ENCODE results near the gene AUTS2.

DNA sequence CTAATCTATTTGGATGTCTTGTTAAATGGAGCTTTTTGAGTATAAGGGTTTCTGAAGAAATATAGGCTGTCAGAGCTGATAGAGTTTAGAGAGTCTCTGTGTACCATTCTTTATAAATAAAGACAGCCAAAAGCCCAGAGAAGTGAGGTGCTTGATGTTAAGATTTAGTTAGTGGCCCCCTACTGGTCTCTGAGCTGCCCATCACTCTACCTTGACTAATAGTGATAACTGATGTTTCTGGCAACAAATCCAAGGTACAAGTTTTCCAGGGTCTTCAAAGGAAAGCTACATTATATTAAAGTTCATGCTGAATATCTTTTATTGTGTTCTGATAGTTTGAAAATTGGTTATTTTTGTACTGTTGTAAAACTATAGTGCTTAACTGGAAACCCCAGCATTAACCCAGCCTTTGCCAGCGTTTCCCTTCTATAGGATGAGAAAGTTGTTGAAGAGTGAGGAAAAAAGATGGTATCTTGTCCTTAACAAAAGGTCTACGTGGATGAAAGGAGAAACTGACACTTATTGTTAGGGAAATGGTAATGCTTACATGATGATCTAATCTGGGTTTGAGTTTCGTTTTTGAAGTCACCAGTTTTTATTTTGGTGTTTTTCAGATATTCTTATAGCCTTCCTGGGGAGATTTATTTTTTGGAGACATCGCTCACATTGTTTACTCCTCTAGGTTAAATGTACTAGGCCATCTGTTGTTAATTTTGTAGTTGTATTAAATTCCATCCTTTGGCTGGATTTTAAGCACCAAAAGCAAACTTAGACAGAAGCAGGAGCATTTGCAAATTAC, 79.0 kb downstream of the AUTS2 start:
- TF ChIP-seq, protein P1, sequence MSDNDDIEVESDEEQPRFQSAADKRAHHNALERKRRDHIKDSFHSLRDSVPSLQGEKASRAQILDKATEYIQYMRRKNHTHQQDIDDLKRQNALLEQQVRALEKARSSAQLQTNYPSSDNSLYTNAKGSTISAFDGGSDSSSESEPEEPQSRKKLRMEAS (CRISPR knock-in tag; IDR thresholded peaks at IDR 0.05), result no peak
- TF ChIP-seq CTCF (IDR thresholded peaks at IDR 0.05) (no peak), ESRRA (CRISPR knock-in tag; IDR thresholded peaks at IDR 0.05; ENCODE audit: borderline replicate concordance) (no peak), FOXK1 (CRISPR knock-in tag; IDR thresholded peaks at IDR 0.05) (no peak), USF2 (CRISPR knock-in tag; IDR thresholded peaks at IDR 0.05) (no peak), TEAD1 (CRISPR knock-in tag; IDR thresholded peaks at IDR 0.05) (no peak), GRHL2 (CRISPR knock-in tag; IDR thresholded peaks at IDR 0.05; ENCODE audit: insufficient replicate concordance, severe bottlenecking) (no peak), GABPB1 (CRISPR knock-in tag; IDR thresholded peaks at IDR 0.05) (no peak)
